HG03521 (cell line): ENCODE measurements around the gene SELENOI.
"Not testable (repeated sequence)": the region's sequence is repeated elsewhere in the genome, so short reads cannot be mapped to it uniquely, and the experiment has no call there.

Experiments used
- ATAC-seq: cut with Tn5 transposase; IDR thresholded peaks from one replicate; pipeline ENCODE4 v1.9.1; 2021; ENCODE audit warnings: mild to moderate bottlenecking, moderate library complexity; ENCODE audit not compliant: unreplicated experiment

Gene SELENOI

DNA sequence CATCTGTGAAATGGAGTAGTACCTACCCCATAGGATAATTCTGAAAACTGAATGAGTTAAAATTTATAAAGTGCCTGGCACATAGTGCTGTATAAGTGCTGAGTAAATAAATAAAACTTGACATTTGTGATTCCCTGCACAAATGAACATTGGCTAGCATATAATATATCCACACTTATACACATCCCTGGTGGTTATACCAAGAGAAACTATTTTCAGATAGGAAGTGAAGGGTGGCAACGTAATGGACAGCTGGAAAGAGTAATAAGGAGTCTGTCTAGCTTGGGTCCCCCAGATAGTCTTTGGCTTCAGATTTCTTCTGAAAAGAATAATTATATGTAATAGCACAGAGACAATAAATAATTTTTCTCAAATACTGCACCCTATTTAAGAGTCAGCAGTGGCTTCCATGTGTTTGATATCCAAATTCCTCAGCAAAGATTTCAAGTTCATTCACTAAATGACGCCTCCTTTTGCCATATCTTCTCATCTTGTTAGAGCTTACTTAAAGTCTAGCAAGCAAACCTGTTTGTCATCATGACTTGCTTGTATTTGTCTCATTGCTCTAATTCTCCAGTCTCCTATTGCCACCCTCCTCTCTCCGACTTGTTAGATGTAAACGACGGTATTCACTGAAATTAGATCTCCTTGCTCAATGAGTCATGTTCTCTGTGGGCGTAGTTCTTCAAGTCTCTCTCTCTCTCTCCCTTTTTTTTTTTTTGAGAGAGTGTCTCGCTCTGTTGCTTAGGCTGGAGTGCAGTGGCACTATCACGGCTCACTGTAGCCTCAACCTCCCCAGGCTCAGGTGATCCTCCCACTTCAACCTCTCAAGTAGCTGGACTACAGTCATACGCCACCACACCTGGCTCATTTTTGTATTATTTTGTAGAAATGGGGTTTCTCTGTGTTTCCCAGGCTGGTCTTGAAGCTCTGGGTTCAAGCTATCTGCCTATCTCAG, 9.4 kb downstream of the SELENOI start:
- no peak for ATAC-seq

DNA sequence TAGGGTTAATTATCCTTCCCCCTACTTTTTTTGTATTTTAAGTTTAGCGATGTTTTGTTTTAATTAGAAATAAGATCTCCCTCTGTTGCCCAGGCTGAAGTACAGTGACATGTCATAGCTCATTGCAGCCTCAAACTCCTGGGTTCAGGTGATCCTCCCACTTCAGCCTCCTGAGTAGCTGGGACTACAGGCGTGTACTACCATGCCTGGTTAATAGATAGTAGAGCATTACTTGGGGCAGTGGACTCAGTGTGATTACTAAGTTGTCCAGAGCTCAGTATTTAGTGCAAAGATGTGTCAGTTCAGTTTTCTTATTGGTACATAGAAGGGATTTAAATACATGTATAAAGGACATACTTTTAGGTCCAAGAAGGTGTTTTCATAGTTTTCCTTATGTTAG, 10.2 kb downstream of the SELENOI start:
- no peak for ATAC-seq

DNA sequence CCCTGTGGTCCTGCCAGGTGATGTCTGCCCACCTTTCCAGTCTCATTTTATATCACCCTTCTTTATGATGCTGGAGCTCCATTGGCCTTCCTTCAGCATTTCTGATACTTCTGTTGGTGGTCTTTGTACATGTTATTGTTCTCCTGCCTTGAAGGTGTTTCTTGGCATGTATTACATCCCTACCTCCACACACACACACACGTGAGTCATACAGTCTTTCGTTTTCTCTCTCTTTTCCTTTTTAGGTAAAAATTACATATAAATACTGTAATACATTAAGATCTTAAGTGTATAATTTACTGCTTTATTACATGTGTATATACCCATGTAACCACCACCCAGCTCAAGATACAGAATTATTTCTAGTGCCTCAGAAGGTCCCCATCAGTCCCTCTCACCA, 10.8 kb downstream of the SELENOI start:
- ATAC-seq: no peak

DNA sequence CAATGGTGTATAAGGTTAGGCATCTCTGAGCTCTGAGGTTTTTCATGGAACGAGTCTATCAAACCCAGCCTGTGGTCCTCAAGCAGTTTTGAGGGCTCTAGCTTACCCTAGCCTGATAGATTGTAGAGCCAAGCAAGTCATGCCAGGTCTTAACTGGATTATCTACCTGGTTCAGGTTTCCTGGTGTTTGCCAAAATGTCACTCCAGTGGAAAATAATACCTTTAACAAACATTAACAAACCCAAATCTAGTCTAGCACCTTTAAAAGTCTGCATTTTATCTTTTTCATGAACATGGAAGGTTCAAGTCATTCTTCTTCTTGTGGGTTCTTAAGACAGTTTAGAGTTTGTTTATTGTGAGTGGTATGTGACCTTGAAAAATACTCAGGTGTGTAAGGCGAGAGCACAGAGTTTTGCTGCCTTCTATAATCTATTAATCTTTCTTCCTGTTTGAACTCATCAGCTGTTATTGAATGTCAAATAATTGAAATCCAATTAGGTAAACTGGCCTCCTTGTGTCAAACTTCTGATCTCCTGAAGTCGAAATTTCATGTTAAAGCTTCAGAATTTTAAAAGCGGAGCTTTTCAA, 14.0 kb downstream of the SELENOI start:
- ATAC-seq: no peak

DNA sequence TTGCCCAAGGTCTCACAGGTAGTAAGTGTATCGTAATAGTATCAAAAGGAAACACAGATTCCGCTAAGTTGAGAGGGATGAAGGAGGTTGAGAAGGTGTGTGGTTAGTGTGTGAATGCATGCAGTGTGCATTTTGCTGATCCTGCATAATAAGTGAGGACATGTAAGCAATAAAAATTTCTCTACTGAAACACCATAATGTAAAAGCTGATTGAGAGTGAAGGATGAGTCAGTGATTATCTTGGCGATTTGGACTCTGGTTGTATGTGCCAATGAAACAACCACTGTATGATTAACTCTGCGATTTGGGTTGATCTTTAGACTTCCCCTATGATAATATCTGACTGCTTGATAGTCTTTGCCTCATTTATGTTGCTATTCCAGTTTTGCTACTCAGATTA, 17.4 kb downstream of the SELENOI start:
- no peak for ATAC-seq

DNA sequence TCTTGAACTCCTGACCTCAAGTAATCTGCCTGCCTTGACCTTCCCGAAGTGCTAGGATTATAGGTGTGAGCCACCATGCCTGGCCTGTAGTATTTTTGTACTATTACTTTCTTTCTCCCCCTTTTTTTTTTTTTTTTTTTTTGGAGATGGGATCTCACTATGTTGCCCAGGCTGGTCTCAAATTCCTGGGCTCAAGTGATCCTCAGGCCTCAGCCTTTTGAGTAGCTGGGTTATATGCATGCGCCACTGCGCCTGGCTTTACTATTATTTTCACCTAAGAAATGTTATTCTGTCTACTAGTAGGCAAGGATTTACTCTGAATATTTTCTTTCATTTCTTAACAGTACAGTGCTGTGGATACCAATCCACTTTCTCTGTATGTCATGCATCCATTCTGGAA, 18.0 kb downstream of the SELENOI start:
- ATAC-seq: no peak

DNA sequence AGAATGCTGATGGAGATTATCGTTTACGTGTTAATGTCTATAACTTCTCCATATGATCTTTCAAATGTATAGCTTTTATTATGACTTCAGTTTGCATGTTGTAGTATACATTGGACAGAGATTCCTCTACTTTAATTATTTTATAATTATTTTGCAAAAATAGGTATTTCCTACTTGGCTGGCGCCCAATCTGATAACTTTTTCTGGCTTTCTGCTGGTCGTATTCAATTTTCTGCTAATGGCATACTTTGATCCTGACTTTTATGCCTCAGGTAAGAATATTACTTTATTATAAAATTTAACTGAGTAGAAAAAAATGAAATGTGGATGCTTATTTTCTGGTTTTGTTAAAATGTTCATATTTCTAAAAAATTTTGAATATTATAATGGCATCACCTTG, 18.7 kb downstream of the SELENOI start:
- no peak for ATAC-seq

DNA sequence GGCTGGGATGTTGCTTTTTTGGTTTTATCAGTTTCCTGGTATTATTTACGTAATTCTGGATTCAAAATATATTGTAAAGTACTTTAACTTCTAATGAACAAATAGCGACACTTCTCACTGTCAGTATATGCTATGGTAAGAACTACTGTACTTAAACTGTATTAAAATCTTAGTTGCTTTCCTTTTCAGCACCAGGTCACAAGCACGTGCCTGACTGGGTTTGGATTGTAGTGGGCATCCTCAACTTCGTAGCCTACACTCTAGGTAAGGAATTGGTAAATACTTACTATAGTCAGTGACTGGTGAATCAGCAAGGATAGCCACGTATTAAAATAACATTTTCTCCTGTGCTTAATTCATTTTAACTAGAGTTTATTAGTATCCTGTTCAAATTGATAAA, 21.0 kb downstream of the SELENOI start:
- no peak for ATAC-seq

DNA sequence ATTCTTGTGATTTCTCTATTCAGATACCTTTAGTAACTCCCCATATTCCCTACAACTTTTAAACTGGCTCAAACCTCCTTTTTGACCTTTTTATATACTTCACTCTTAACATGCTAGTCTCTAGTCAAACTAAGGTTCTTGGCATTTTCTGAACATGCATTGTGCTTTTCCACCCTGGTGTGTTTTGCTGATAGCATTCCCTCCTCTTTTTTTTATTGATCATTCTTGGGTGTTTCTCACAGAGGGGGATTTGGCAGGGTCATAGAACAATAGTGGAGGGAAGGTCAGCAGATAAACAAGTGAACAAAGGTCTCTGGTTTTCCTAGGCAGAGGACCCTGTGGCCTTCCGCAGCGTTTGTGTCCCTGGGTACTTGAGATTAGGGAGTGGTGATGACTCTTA, 23.7 kb downstream of the SELENOI start:
- ATAC-seq: not testable (repeated sequence)

DNA sequence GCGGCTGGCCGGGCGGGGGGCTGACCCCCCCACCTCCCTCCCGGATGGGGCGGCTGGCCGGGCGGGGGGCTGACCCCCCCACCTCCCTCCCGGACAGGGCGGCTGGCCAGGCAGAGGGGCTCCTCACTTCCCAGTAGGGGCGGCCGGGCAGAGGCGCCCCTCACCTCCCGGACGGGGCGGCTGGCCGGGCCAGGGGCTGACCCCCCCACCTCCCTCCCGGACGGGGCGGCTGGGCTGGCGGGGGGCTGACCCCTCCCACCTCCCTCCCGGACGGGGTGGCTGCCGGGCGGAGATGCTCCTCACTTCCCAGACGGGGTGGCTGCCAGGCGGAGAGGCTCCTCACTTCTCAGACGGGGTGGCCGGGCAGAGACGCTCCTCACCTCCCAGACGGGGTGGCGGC, 25.0 kb downstream of the SELENOI start:
- not testable (repeated sequence) for ATAC-seq

DNA sequence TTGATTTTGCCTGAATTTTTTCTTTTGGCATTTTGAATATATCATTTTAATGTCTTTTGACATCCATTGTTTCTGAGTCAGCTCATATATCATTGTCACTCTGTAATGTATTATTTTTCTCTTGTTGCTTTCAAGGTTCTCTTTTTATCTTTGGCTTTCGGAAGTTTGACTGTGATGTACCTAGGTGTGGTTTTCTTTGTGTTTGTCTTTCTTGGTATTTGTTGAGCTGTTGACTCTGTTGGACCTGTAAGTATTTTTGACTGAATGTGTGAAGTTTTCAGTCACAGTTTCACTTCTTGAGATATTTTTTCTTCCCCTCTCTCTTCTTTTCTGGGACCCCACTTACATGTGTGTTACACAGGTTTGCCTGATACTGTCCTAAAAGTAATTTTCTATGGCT, 30.9 kb downstream of the SELENOI start:
- no peak for ATAC-seq

DNA sequence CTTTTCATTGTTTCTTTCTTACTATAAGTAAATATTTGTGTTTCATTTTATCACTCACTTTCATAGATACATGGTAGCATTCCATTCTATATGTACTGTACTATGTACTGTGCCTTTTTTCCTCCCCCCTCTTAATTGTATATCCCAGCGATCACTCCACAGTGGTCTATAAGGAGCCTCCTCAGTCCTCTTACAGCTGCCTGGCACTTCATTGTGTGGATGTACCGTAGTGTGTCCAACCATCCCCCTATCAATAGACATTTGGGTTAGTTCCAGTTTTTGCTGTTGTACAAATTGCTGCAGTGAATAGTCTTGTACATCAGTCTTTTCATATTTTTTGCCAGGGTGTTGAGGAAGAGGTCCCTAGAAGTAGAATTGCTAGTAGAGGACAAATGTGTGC, 34.3 kb downstream of the SELENOI start:
- no peak for ATAC-seq

DNA sequence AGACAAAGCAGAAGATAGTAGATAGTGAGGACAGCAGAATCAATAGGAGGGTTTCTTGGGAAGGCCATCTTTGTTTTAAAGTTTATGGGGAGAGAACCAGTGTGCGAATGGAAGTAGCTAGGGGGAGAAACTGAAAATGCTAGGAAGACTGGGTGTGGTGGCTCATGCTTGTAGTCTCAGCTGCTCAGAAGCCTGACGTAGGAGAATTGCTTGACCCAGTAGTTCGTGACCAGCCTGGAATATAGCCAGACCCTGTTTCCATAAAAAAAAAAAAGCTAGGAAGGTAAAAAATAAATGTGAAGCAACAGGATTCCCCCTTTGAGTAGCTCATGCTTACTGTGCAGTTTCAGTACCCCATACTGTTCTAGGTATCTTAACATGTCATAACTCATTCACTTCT, 36.6 kb downstream of the SELENOI start:
- no peak for ATAC-seq

DNA sequence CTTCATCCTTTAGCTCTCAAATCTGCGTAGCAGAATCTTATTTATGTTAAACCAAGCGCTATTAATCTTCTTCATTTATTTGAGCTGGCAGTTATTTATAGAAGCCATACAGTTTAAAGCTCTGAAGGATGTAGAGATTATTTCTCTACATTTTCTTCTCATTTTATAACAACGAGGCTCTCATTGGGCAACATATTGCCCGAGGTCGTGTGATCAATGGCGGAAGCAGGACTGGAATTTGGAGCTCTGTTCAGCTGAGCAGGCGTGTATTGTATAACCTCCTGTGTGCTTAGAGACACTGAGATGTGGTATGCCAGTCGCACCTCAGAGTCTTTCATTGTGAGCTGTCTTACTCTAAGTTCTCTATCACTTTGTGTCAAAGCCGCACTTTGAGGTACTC, 38.2 kb downstream of the SELENOI start:
- no peak for ATAC-seq

DNA sequence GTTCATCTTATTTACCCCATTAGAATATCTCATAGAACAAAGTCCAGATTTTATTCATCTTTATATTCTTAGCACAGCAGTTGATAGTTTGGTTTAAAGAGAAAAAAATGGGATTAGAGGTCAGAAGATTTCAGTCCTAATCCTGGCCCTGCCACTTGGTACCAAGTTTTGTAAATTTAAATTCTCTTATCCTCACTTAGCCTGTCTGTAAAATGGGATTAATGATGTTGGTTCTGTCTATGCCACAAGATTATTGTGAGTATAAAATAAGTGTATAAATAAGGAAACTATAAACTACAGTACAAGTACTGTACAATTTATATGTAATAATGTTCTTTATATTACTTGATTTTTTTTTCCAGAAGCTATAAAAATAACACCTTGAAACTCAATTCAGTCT, 38.7 kb downstream of the SELENOI start:
- no peak for ATAC-seq

DNA sequence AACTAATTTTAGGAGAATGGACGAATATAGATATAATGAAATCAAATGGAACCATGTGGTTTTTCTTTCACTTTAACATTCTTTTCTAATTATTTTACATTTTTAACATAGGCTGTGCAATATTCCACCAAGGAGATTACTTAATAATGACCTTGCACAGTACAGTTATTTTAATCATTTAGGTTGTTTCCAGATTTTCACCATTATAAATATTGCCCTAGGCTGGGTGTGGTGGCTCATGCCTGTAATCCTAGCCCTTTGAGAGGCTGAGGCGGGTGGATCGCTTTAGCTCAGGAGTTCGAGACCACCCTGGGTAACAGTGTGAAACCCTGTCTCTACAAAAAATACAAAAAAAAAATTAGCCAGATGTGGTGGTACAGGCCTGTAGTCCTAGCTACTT, 41.2 kb downstream of the SELENOI start:
- no peak for ATAC-seq

DNA sequence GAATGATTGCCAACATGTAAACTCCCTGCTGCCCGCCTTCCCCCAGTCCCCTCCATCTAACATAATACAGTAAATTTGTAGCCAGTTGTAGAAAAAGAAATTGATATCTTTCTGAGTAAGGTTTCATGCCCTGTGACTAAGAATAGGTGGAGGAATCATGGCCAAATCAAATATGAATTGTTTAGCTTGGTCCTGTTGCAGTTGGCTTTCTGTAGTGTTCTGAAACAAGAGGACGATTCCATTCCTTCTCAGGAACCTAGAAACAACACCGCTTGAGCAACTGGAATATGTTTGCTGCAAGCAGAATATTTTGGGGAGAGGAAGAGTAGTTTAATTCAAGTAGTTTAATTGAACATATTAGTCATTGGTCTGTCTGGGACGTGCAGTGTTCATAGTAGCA, 48.8 kb downstream of the SELENOI start:
- no peak for ATAC-seq

DNA sequence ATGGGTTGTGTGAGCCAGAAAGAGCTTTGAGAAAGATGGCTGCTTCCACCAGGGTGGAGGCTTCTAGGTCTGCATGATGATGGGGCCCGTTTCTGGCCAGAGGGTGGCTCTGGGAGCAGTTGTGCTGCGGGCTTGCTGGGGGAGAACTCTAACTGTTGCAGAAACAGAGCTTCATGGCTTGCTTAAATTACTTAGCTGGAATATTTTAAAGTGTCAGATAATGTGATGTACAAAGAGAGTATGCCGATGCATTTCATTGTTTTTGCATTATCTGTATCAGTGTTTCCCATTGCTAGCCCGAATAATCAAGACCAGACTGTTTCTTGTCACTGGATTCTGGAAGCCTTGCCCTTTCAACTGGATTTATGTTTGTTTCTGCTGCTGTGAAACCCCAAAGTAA, 49.5 kb downstream of the SELENOI start:
- no peak for ATAC-seq

DNA sequence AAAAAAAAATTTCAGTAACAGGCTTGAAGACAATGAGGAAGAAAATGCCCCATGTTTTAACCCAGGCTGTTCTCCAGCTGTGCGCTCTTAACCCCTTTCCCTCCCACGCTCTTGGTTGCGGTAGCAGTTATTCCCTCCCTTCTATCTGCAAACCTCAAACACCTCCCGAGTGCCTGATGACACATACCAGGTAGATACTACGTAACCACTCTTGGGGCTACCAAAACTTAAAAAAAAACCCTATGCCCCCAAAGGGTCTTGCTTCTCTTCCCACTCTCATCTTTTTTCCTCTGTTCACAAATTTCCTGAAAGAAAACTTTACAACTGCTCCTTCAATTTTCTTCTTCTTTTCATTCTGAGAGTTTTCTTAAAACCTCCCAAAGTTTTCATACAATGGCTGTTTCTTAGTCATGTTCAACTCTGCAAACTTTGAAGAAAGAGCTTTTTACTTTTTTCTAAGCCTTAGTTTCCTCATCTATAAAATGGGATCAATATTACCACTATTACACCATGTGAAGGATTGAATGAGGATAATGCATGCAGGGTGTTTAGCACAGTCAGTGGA, 50.9 kb downstream of the SELENOI start:
- ATAC-seq: no peak

DNA sequence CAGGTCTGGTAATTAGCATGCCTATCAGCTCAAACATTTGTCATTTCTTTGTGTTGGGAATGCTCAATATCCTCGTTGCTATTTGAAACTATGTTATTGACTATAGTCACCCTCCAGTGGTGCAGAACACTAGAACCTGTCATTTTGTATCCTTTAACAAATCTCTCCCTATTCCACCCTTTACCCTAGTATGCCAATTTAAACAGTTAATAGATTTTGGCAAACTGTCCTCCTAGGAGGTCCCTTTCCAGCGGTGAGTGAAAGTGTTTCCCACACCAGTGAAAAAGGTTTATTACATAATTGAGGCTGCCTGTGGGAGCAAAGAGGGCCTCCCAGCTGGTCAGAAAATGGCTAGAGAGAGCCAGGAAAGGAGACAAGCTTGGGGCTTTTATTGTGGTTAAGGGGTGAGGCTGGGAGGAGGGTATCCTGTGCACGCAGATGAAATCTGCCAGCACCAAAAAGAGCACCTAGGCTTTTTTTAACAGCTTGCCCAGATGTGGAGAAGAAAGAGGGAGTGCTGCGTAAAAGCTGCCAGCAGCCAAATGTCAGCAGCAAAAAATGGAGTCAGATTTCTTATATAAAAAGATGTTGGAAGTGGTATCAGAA, 53.9 kb downstream of the SELENOI start:
- ATAC-seq: no peak

DNA sequence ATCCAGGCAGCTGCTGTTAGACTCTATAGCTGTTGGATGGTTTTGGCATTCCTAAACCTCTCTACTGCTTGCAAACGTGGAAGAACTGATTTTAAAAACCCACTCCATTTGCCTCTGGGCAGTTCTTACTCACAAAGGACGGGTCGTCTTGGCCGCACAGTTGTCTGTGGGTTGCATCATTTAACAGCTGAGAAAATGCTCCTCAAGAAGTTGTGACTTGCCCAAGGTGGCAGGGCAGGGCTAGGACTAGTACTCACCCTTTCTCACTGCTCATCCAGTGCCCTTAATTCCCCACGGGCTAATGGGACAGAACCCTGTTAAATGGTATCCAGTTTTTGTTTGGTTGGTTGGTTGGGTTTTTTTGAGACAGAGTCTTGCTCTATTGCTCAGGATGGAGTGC, 54.8 kb downstream of the SELENOI start:
- no peak for ATAC-seq
